ENCODE results near the gene ARFRP1. TPM values are rescaled to one million over a fixed set of nuclear protein-coding genes. Genes with fewer than 3 reads are reported as not detected.

ARFRP1 gene
- total RNA-seq, 1 experiment from 2014 or later = 119 TPM

DNA sequence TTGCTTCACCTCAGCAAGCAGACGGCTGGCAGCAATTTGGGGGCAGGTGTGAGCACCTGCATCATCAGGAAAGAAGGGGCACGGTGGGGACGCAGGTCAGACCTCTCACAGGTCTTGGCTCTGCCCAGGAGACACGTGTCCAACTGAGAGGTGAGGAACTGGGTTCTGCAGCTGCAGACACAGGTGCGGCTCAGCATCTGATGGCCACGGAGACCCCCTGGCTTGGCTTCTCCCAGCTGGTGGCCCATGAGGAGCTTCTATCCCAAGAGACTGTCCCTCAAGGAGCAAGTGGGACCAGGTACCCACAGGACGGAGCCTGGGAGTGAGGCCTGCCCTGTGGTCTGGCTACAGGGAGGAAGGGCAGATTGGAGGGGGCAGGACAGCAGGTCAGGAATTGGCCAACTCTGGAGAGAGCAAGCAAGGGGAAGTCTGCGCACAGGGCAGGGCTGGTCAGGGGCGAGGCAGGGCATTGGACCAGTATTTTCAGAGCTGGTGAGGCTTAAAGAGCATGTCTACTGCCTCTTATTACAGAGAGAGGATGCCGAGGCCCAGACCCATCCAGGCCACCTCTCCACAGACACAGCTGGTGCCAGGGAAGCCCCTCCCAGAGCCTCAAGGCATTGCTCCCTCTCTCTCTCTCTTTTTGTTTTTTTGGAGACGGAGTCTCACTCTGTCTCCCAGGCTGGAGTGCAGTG, 58.7 kb downstream of the ARFRP1 start:
- no peaks in the 10 kb centered on the region for H3K27me3 ChIP-seq (replicated peaks; ENCODE audit: control insufficient read depth, insufficient read depth, low read length)
- ChIA-PET POLR2A (no interaction called here), CTCF (interaction anchor here (0.7 to 0.9 kb wide), 2 partner anchors 22 to 1548 kb away, joined by 3 read pairs; partner anchors contain the start of gene GMEB2)
- Mint-ChIP-seq H3K4me1 (ENCODE audit: low read depth, unreplicated experiment) (peaks cover 7% of the 10 kb centered on the region), H3K36me3 (ENCODE audit: insufficient read depth, unreplicated experiment) (peaks cover 10% of the 10 kb centered on the region), H3K9me3 (ENCODE audit: unreplicated experiment) (no peaks in the 10 kb centered on the region), H3K27me3 (ENCODE audit: insufficient read depth, unreplicated experiment) (peaks cover 4% of the 10 kb centered on the region), H3K4me3 (ENCODE audit: unreplicated experiment) (no peak overlapping the region), H3K27ac (ENCODE audit: unreplicated experiment) (no peak overlapping the region)
- BruUV-seq (replicated peaks) = no TSS peak
- H3K4me1 ChIP-seq = peaks cover 5% of the 10 kb centered on the region
- no peak overlapping the region for H3K4me3 ChIP-seq (ENCODE audit: low read depth, low read length)
- DNase-seq = no peak
- no peaks in the 10 kb centered on the region for H3K36me3 ChIP-seq (ENCODE audit: control insufficient read depth, insufficient read depth, low read length)
- no peaks in the 10 kb centered on the region for H3K9me3 ChIP-seq
- TF ChIP-seq, protein P1, sequence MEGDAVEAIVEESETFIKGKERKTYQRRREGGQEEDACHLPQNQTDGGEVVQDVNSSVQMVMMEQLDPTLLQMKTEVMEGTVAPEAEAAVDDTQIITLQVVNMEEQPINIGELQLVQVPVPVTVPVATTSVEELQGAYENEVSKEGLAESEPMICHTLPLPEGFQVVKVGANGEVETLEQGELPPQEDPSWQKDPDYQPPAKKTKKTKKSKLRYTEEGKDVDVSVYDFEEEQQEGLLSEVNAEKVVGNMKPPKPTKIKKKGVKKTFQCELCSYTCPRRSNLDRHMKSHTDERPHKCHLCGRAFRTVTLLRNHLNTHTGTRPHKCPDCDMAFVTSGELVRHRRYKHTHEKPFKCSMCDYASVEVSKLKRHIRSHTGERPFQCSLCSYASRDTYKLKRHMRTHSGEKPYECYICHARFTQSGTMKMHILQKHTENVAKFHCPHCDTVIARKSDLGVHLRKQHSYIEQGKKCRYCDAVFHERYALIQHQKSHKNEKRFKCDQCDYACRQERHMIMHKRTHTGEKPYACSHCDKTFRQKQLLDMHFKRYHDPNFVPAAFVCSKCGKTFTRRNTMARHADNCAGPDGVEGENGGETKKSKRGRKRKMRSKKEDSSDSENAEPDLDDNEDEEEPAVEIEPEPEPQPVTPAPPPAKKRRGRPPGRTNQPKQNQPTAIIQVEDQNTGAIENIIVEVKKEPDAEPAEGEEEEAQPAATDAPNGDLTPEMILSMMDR (IDR thresholded peaks at IDR 0.05; ENCODE audit: insufficient read depth in 1 of 2, low read depth in 1 of 2, low read length in 1 of 2, severe bottlenecking in 1 of 2, unreplicated experiment in 1 of 2) = no peak
- intact Hi-C loops (cut with micrococcal nuclease; ENCODE audit: unreplicated experiment) = no loop called here

Other genes starting within 250 kb of the ARFRP1 start
- 0.25 and 0.46 TPM in 2 replicates for gene KCNQ2, start 235.3 kb downstream of the ARFRP1 start, total RNA-seq (2022)
- gene EEF1A2, start 208.9 kb downstream of the ARFRP1 start, total RNA-seq (2022) = 25.2 and 32.0 TPM in 2 replicates
- 511 and 634 TPM in 2 replicates for gene PPDPF, start 187.2 kb downstream of the ARFRP1 start, total RNA-seq (2022)
- 0.42 and 0.64 TPM in 2 replicates for gene PTK6, start 170.6 kb downstream of the ARFRP1 start, total RNA-seq (2022)
- not detected in 2 replicates for gene SRMS, start 160.2 kb downstream of the ARFRP1 start, total RNA-seq (2022)
- gene FNDC11, start 153.8 kb downstream of the ARFRP1 start, total RNA-seq (2022) = 0.39 TPM in 1 of 2 replicates, not detected in the other
- 35.2 and 36.5 TPM in 2 replicates for gene HELZ2, start 133.7 kb downstream of the ARFRP1 start, total RNA-seq (2022)
- gene GMEB2, start 80.9 kb downstream of the ARFRP1 start, total RNA-seq (2022) = 20.6 and 21.5 TPM in 2 replicates
- 27.4 and 27.9 TPM in 2 replicates for gene STMN3, start 54.6 kb downstream of the ARFRP1 start, total RNA-seq (2022)
- 51.1 and 61.6 TPM in 2 replicates for gene RTEL1, start 49.7 kb downstream of the ARFRP1 start, total RNA-seq (2022)
- not detected in 2 replicates for gene TNFRSF6B, start 11.3 kb downstream of the ARFRP1 start, total RNA-seq (2022)
- gene ZGPAT, start 63 bp upstream of the ARFRP1 start, total RNA-seq (2022) = 69.3 and 74.7 TPM in 2 replicates
- gene LIME1, start 28.7 kb upstream of the ARFRP1 start, total RNA-seq (2022) = 18.8 and 23.5 TPM in 2 replicates
- 211 and 234 TPM in 2 replicates for gene SLC2A4RG, start 31.8 kb upstream of the ARFRP1 start, total RNA-seq (2022)
- 9.1 and 9.5 TPM in 2 replicates for gene ZBTB46, start 123.3 kb upstream of the ARFRP1 start, total RNA-seq (2022)
- 0.27 TPM in 1 of 2 replicates, not detected in the other for gene ABHD16B, start 153.5 kb upstream of the ARFRP1 start, total RNA-seq (2022)
- 286 and 293 TPM in 2 replicates for gene TPD52L2, start 157.3 kb upstream of the ARFRP1 start, total RNA-seq (2022)
- gene DNAJC5, start 187.2 kb upstream of the ARFRP1 start, total RNA-seq (2022) = 117 and 124 TPM in 2 replicates
- gene UCKL1, start 248.4 kb upstream of the ARFRP1 start, total RNA-seq (2022) = 101 and 113 TPM in 2 replicates

Data from Caco-2 (cell line).